Posterior cingulate gyrus (tissue), 11 donors: ENCODE measurements around the gene ANO9.
"Not testable (repeated sequence)": the region's sequence is repeated elsewhere in the genome, so short reads cannot be mapped to it uniquely, and the experiment has no call there.

Experiments
- DNase-seq, 10 donors: peaks; one replicate each; pipeline versions ENCODE4 v3.0.0 to v3.0.0-alpha.2; 2020 to 2021; ENCODE audit warnings: mixed read lengths in 3 of 10
- intact Hi-C: fragments of 100-400 bp; cut with DNase I; formaldehyde crosslinking; loops from one replicate; pipeline ENCODE4 v1.15.1; 2023

The ANO9 gene

GRCh38 chr11:393219-394033 is 48.4 kb downstream of the ANO9 start:
- intact Hi-C loops, result no loop called here
- DNase-seq, result no peak

GRCh38 chr11:392102-392777 is 49.6 kb downstream of the ANO9 start:
- intact Hi-C loops, result no loop called here
- DNase-seq, result no peak

- DNase-seq, result no peak
- intact Hi-C loops, result no loop called here
These were observed 50.4 kb downstream of the ANO9 start for GRCh38 chr11:391117-392017.

- no peak for DNase-seq
- intact Hi-C loops, result no loop called here
These were observed 51.6 kb downstream of the ANO9 start for GRCh38 chr11:390175-390574.

GRCh38 chr11:389369-389768 is 52.4 kb downstream of the ANO9 start:
- DNase-seq, intact Hi-C loops: not testable (repeated sequence)

- no peak for DNase-seq
- intact Hi-C loops, result no loop called here
These were observed 54.5 kb downstream of the ANO9 start for GRCh38 chr11:387193-387793.

- no peak for DNase-seq
- intact Hi-C loops, result no loop called here
These were observed 55.3 kb downstream of the ANO9 start for GRCh38 chr11:386483-386882.

GRCh38 chr11:385594-386351 is 56.0 kb downstream of the ANO9 start:
- intact Hi-C loops, result no loop called here
- peak in 1 of 10 donors; percentile 67 for DNase-seq

GRCh38 chr11:384511-384910 is 57.3 kb downstream of the ANO9 start:
- intact Hi-C loops, result no loop called here
- DNase-seq, result peak in 1 of 10 donors; percentile 84

GRCh38 chr11:383431-383830 is 58.4 kb downstream of the ANO9 start:
- no peak for DNase-seq
- intact Hi-C loops, result no loop called here

GRCh38 chr11:382081-382629 is 59.7 kb downstream of the ANO9 start:
- peak in 1 of 10 donors; percentile 80 for DNase-seq
- intact Hi-C loops, result no loop called here

GRCh38 chr11:381501-382072 is 60.2 kb downstream of the ANO9 start:
- intact Hi-C loops, result no loop called here
- DNase-seq, result peak in 3 of 10 donors; percentile 19 to 65 (median 55)

- intact Hi-C loops, result no loop called here
- DNase-seq, result peak in 2 of 10 donors; percentile 25 to 57
These were observed 60.8 kb downstream of the ANO9 start for GRCh38 chr11:380996-381395.

GRCh38 chr11:380491-380890 is 61.3 kb downstream of the ANO9 start:
- intact Hi-C loops, result no loop called here
- DNase-seq, result peak in 3 of 10 donors; percentile 25 to 80 (median 68)

GRCh38 chr11:380095-380480 is 61.7 kb downstream of the ANO9 start:
- intact Hi-C loops, result no loop called here
- peak in 3 of 10 donors; percentile 22 to 67 (median 49) for DNase-seq

GRCh38 chr11:379205-380094 is 62.4 kb downstream of the ANO9 start:
- DNase-seq, result peak in 6 of 10 donors; percentile 43 to 93 (median 71)
- intact Hi-C loops, result no loop called here

- intact Hi-C loops, result no loop called here
- peak in 2 of 10 donors; percentile 29 to 72 for DNase-seq
These were observed 63.8 kb downstream of the ANO9 start for GRCh38 chr11:377883-378500.
